ENCODE results near the gene TAF11. TPM values are rescaled to one million over a fixed set of nuclear protein-coding genes. Genes with fewer than 3 reads are reported as not detected.

Gene TAF11
- total RNA-seq, 1 experiment from 2014 or later, result 49.4 TPM

DNA sequence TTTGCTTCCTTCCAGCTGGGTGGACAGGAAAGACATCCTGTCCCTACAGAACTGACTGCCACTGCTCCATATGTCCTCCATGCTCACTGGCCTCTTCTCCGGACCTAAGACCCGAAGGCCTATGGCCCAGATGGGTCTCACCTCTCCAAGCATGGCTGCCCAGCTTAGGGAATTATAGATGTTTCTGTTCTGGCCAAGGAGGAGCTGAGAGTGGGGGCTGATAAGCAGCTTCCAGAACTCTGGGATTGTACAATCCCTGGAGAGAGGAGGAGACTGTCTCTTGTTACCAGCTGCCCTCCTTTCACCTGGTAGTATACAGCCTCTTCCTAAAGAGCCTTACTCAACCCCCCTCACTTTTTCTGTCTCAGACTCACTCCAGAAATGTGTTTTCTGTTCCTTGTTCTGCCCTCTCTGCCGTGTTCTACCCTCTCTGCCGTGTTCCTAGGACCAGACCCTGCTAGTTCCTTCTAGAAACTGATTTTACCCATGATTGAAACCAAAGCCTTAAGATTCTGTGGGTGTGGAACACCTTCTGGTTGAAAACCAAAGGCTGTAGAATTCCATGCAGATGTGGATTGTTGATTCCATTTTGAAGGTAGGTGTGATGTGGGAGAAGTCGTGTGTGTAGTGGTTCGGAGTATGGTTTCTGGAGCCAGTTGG lies 29.9 kb upstream of the TAF11 start:
- no peaks in the 10 kb centered on the region for H3K23me2 ChIP-seq (ENCODE audit: insufficient read length, low read depth, low read length, poor library complexity, severe bottlenecking)
- no peak overlapping the region for H2BK15ac ChIP-seq (ENCODE audit: low read depth, low read length)
- H4K8ac ChIP-seq (replicated peaks; ENCODE audit: insufficient read length, low read depth, low read length), result no peak overlapping the region
- no peak overlapping the region for H2BK12ac ChIP-seq (ENCODE audit: insufficient read length, low read depth, low read length)
- WGBS (ENCODE audit: extremely low coverage, insufficient read length, low lambda C conversion rate), result 100% methylated on average over 2 of the region's 6 CpGs
- H3K56ac ChIP-seq (ENCODE audit: insufficient read length, low read depth, low read length), result no peak overlapping the region
- no peak overlapping the region for H3K4me3 Mint-ChIP-seq
- H3K27me3 Mint-ChIP-seq (ENCODE audit: low read depth), result no peaks in the 10 kb centered on the region
- DNase-seq, result no peak
- no peak overlapping the region for H2AK5ac ChIP-seq (ENCODE audit: insufficient read length, low read length)
- no peak overlapping the region for H2BK120ac ChIP-seq (ENCODE audit: low read depth, low read length, poor library complexity, severe bottlenecking)
- H3K23ac ChIP-seq (ENCODE audit: insufficient read length, low read depth, low read length), result no peak overlapping the region
- no peak overlapping the region for H3K27ac Mint-ChIP-seq
- no peak overlapping the region for H3K9ac ChIP-seq (ENCODE audit: extremely low read depth, insufficient read length, low read length)
- no peak overlapping the region for H3K4me2 ChIP-seq (ENCODE audit: insufficient read depth, insufficient read length, low read length)
- no peak overlapping the region for H2BK20ac ChIP-seq (ENCODE audit: low read depth, low read length, poor library complexity, severe bottlenecking)
- no peaks in the 10 kb centered on the region for H3K4me1 ChIP-seq (ENCODE audit: insufficient read depth, low read length)
- no peak overlapping the region for H4K91ac ChIP-seq (ENCODE audit: insufficient read length, low read depth, low read length)
- peaks cover 0 to 2% (median 0%) of the 10 kb centered on the region in 3 experiments; a peak in 1 of 7 replicates for H3K36me3 Mint-ChIP-seq (ENCODE audit: insufficient read depth in 1 of 3, low read depth in 3 of 3)
- H3T11ph ChIP-seq (ENCODE audit: low read length), result no peak overlapping the region
- TF ChIP-seq, protein P1, sequence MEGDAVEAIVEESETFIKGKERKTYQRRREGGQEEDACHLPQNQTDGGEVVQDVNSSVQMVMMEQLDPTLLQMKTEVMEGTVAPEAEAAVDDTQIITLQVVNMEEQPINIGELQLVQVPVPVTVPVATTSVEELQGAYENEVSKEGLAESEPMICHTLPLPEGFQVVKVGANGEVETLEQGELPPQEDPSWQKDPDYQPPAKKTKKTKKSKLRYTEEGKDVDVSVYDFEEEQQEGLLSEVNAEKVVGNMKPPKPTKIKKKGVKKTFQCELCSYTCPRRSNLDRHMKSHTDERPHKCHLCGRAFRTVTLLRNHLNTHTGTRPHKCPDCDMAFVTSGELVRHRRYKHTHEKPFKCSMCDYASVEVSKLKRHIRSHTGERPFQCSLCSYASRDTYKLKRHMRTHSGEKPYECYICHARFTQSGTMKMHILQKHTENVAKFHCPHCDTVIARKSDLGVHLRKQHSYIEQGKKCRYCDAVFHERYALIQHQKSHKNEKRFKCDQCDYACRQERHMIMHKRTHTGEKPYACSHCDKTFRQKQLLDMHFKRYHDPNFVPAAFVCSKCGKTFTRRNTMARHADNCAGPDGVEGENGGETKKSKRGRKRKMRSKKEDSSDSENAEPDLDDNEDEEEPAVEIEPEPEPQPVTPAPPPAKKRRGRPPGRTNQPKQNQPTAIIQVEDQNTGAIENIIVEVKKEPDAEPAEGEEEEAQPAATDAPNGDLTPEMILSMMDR (conservative IDR thresholded peaks at IDR 0.05), result no peak
- no peak overlapping the region for H2BK5ac ChIP-seq (ENCODE audit: insufficient read length, low read length)
- H3K14ac ChIP-seq (ENCODE audit: insufficient read depth, low read length), result no peak overlapping the region
- H3K9me3 Mint-ChIP-seq, result no peaks in the 10 kb centered on the region
- H3K27ac ChIP-seq (ENCODE audit: insufficient read length, low read depth, low read length), result no peak overlapping the region
- H3K79me1 ChIP-seq (ENCODE audit: insufficient read depth, low read depth, low read length, poor library complexity, severe bottlenecking), result peaks cover 3% of the 10 kb centered on the region
- H3K18ac ChIP-seq (ENCODE audit: insufficient read length, low read depth, low read length), result no peak overlapping the region
- H4K20me1 ChIP-seq (ENCODE audit: control insufficient read depth, insufficient read depth, insufficient read length), result no peaks in the 10 kb centered on the region
- H3K4me1 Mint-ChIP-seq, result no peaks in the 10 kb centered on the region
- H2AFZ ChIP-seq (ENCODE audit: low read length), result no peak overlapping the region
- no peak overlapping the region for H3K4ac ChIP-seq (ENCODE audit: low read depth, low read length)
- no peaks in the 10 kb centered on the region for H3K27me3 ChIP-seq (ENCODE audit: insufficient read depth, low read length)
- no peaks in the 10 kb centered on the region; the same call in 1 of the 2 replicates for H3K79me2 ChIP-seq (ENCODE audit: insufficient read depth, low read length)
- H3K9me3 ChIP-seq (ENCODE audit: control insufficient read depth, low read depth, low read length), result no peaks in the 10 kb centered on the region
- no peak overlapping the region for H4K5ac ChIP-seq (ENCODE audit: insufficient read length, low read depth, low read length)
